Osteoblast (primary cell): Measurements from ENCODE around the gene RFESD. TPM values are rescaled to one million over a fixed set of nuclear protein-coding genes. Genes with fewer than 3 reads are reported as not detected.

Experiments
- DNase-seq: peaks from one replicate; pipeline ENCODE4 v3.0.0; 2011; ENCODE audit warnings: low spot score, mixed read lengths; ENCODE audit not compliant: insufficient read length; ENCODE audit errors: missing footprints
- H2AFZ ChIP-seq: 2 replicates; pipeline ENCODE4 v1.6.0; 2011; ENCODE audit warnings: mild to moderate bottlenecking, low read length
- H3K27ac ChIP-seq: 2 replicates; pipeline ENCODE4 v1.5.1; 2011; ENCODE audit warnings: mild to moderate bottlenecking, low read depth, low read length, moderate library complexity
- H3K27me3 ChIP-seq: 2 replicates; pipeline ENCODE4 v1.6.0; 2012; ENCODE audit warnings: mild to moderate bottlenecking, control low read depth, inconsistent platforms, low read length, moderate library complexity; ENCODE audit not compliant: insufficient read depth
- H3K36me3 ChIP-seq: 2 replicates; pipeline ENCODE4 v1.5.1; 2011; ENCODE audit warnings: mild to moderate bottlenecking, low read length, control low read depth, moderate library complexity; ENCODE audit not compliant: insufficient read depth
- H3K4me1 ChIP-seq: 2 replicates; pipeline ENCODE4 v1.5.1; 2011; ENCODE audit warnings: mild to moderate bottlenecking, low read length, control low read depth, moderate library complexity; ENCODE audit not compliant: insufficient read depth
- H3K4me2 ChIP-seq: 2 replicates; pipeline ENCODE4 v1.6.0; 2011; ENCODE audit warnings: mild to moderate bottlenecking, low read length; ENCODE audit not compliant: insufficient read depth
- H3K4me3 ChIP-seq: fragments of 200-600 bp; sonication (generic); 3 replicates; pipeline ENCODE4 v1.5.1; 2012; ENCODE audit warnings: mild to moderate bottlenecking, low read length, inconsistent platforms; ENCODE audit not compliant: insufficient read depth
- H3K79me2 ChIP-seq: 2 replicates; pipeline ENCODE4 v1.6.0; 2012; ENCODE audit warnings: mild to moderate bottlenecking, low read length, control low read depth, inconsistent platforms; ENCODE audit not compliant: insufficient read depth
- H3K9me3 ChIP-seq: 2 replicates; pipeline ENCODE4 v1.5.1; 2011; ENCODE audit warnings: low read depth, low read length, control low read depth
- H4K20me1 ChIP-seq: 2 replicates; pipeline ENCODE4 v1.6.0; 2012; ENCODE audit warnings: mild to moderate bottlenecking, low read length, control low read depth; ENCODE audit not compliant: insufficient read depth
- CTCF ChIP-seq: IDR thresholded peaks from 2 replicates; pipeline ENCODE4 v1.5.1; 2011; ENCODE audit warnings: mild to moderate bottlenecking, low read depth, low read length, moderate library complexity; ENCODE audit errors: extremely low read depth
- total RNA-seq: library from RNA; depleted of rRNA; stranded (reverse); fragments of >200 nt; gene quantifications from 2 replicates; pipeline ENCODE4 v1.2.3, GENCODE V29; 2012

Gene RFESD
- total RNA-seq, 1 donor = 4.3 TPM

DNA sequence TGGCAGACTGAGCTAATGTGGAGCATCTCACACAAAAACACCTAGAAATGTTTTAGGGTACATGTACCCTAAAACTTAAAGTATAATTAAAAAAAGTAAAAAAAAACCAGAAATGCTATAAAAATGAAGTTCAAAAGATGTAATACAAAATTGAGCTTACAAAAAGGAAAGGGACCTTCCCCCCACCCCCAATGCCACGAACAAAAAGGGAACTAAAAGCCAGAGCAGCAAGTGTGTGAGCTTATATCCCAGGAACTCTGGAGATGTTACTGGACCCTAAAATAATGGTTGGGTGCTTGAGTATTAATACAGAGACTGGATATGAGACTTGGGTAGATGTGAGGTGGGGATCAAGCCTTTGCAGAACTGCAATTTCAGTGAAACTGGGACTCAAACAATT lies 25.2 kb downstream of the RFESD start:
- Histone ChIP-seq H3K36me3 (no peaks in the 10 kb centered on the region), H3K4me1 (peaks cover 28% of the 10 kb centered on the region), H4K20me1 (no peaks in the 10 kb centered on the region), H3K4me2 (no peak overlapping the region), H3K79me2 (no peaks in the 10 kb centered on the region), H3K9me3 (no peaks in the 10 kb centered on the region), H3K27ac (no peak overlapping the region), H3K27me3 (no peaks in the 10 kb centered on the region), H3K4me3 (no peak overlapping the region), H2AFZ (no peak overlapping the region)
- no peak for DNase-seq
- no peak for TF ChIP-seq CTCF

DNA sequence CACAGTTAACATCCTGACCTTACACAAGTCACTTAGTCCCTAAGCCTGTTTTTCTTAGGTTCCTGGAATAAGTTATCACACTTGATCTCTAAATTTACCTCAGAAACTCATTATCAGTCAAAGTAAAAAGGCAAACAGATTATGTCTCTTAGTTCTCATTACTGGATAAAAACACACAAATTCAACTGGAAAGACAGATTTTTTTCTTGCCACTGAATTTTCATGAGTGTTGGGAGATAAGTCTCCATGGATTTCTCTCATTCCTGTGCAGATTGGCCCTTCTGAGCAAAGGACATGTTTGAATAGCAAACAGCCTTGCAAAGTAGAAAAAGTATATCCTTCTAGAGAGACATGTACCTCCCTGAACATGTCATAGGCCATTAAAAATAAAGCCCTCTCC lies 26.1 kb downstream of the RFESD start:
- H3K27me3 ChIP-seq = no peaks in the 10 kb centered on the region
- DNase-seq = no peak
- H4K20me1 ChIP-seq = no peaks in the 10 kb centered on the region
- no peaks in the 10 kb centered on the region for H3K9me3 ChIP-seq
- peaks cover 28% of the 10 kb centered on the region for H3K4me1 ChIP-seq
- H3K79me2 ChIP-seq = no peaks in the 10 kb centered on the region
- no peak overlapping the region for H3K4me2 ChIP-seq
- TF ChIP-seq CTCF = no peak
- H3K4me3 ChIP-seq = no peak overlapping the region
- no peaks in the 10 kb centered on the region for H3K36me3 ChIP-seq
- no peak overlapping the region for H3K27ac ChIP-seq
- H2AFZ ChIP-seq = no peak overlapping the region

DNA sequence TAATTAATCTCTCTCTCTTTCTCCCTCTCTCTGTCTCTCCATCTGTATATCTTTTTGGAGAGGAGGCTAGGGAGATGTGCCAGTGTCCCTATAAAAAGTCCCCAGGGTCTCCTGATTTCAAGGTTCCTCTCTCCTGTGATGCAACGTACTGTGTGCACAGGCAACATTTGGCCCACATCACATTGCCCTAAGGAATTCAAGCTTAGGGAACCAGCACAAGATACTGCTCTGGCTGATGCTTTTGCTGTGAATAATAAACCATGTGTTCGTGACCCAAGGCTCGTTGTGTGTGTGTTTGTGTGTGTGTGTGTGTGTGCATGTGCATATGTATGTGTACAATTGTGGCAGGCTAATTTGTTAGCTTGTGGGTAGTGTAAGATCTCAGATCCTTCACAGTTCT lies 26.5 kb downstream of the RFESD start:
- H3K4me1 ChIP-seq = peaks cover 28% of the 10 kb centered on the region
- DNase-seq = no peak
- H3K4me2 ChIP-seq = no peak overlapping the region

DNA sequence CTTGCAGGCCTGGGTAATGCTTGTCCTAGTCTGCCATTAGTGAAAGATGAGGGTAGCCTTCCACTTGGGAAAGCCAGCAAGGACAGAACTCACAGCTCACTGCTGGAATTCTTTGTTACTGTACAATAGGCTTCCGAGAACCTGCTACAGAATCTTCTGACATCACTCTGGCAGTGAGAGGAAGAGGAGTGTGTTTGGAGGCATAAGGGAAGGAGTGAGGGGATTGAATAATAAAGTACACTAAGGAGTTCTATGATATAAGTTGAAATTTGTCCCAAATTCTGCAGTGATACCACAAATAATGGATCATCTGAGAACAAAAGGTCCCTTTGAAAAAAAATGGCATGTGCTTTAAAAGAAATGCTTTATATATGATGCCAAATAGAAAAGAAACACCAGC lies 36.3 kb downstream of the RFESD start, which contains the start of gene SPATA9:
TSS of gene SPATA9 (minus strand) at position 101 of the 400 bp plus-strand sequence. CDS start 137 bp downstream, outside the sequence.
- Histone ChIP-seq H3K4me1 (no peaks in the 10 kb centered on the region), H3K27me3 (no peaks in the 10 kb centered on the region), H3K4me3 (no peak within 1 kb of the TSS), H3K4me2 (no peak within 1 kb of the TSS), H4K20me1 (no peaks in the 10 kb centered on the region), H3K79me2 (no peaks in the 10 kb centered on the region), H2AFZ (no peak within 1 kb of the TSS), H3K9me3 (no peaks in the 10 kb centered on the region), H3K36me3 (no peaks in the 10 kb centered on the region), H3K27ac (no peak within 1 kb of the TSS)
- no peak for TF ChIP-seq CTCF
- no peak for DNase-seq

More for the DNA sequence above, 26.5 kb downstream of the RFESD start:
- H4K20me1 ChIP-seq = no peaks in the 10 kb centered on the region
- H3K4me3 ChIP-seq = no peak overlapping the region
- no peak for TF ChIP-seq CTCF
- no peaks in the 10 kb centered on the region for H3K9me3 ChIP-seq
- no peaks in the 10 kb centered on the region for H3K27me3 ChIP-seq
- H2AFZ ChIP-seq = no peak overlapping the region
- H3K36me3 ChIP-seq = no peaks in the 10 kb centered on the region
- no peaks in the 10 kb centered on the region for H3K79me2 ChIP-seq
- H3K27ac ChIP-seq = no peak overlapping the region
